Occipital lobe (tissue), 2 donors: ENCODE measurements around the gene RNF169. TPM values are rescaled to one million over a fixed set of nuclear protein-coding genes. Genes with fewer than 3 reads are reported as not detected.

ENCODE experiments used
- DNase-seq: peaks from one replicate; lab custom pipeline; 2025; lab: John Stamatoyannopoulos, UW
- total RNA-seq: library from RNA; depleted of rRNA; stranded (reverse); fragments of >200 nt; gene quantifications from one replicate; pipeline ENCODE4 v1.2.3, GENCODE V29; 2014

The RNF169 gene, protein sequence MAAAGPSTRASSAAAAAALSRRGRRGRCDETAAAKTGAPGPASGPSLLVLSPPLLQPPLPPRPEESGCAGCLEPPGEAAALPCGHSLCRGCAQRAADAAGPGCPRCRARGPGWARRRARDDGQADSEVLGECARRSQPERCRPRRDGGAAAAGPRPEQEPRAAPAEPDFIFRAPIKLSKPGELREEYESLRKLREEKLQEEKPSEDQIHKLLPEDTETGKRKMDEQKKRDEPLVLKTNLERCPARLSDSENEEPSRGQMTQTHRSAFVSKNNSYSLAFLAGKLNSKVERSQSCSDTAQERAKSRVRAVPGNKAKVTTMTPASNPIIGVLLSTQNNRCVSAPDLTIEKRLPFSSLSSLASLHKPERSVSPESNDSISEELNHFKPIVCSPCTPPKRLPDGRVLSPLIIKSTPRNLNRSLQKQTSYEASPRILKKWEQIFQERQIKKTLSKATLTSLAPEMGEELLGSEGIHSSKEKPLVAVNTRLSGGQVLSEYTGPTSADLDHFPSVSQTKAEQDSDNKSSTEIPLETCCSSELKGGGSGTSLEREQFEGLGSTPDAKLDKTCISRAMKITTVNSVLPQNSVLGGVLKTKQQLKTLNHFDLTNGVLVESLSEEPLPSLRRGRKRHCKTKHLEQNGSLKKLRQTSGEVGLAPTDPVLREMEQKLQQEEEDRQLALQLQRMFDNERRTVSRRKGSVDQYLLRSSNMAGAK
- 39.3 TPM for total RNA-seq

DNA sequence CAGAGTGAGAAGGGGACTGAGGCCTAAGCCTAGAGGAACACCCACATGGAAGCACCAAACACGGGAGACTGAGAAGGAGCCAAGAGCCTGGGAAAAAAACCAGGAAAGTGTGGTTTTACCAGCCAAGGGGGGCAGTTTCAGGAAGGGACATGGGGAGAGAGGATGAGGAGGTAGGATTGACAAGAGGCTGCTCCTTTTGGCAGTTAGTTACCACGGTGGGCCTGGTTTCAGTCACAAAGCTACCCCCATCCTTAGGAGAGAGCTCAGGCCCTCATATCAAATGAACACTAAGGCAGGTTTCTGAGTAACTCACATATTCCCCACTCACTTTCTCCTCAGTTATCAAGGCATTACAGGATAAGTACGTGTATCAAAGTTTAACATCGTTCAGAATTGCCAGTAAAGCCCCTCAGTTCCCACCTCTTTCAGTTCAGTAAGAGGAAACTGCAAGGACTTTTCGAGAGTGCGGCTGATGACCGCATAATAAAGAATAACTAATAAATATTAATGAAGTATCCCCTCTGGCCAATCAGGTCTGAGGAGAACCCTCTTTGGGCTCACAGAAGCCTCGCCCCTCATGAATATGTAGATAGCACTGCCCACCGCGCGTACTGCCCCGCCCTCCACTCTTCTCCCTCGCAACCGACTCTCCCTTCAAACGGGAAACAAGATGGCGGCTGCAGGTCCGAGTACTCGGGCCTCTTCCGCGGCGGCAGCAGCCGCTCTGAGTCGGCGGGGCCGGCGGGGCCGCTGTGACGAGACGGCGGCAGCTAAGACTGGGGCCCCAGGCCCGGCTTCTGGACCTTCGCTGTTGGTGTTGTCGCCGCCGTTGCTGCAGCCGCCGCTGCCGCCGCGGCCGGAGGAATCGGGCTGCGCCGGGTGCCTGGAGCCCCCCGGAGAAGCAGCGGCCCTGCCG is at the start of gene RNF169:
TSS of gene RNF169 (plus strand) at position 639 of the 916 bp plus-strand sequence. CDS start at position 671, 32 bp downstream.
- DNase-seq = peak; percentile 91

DNA sequence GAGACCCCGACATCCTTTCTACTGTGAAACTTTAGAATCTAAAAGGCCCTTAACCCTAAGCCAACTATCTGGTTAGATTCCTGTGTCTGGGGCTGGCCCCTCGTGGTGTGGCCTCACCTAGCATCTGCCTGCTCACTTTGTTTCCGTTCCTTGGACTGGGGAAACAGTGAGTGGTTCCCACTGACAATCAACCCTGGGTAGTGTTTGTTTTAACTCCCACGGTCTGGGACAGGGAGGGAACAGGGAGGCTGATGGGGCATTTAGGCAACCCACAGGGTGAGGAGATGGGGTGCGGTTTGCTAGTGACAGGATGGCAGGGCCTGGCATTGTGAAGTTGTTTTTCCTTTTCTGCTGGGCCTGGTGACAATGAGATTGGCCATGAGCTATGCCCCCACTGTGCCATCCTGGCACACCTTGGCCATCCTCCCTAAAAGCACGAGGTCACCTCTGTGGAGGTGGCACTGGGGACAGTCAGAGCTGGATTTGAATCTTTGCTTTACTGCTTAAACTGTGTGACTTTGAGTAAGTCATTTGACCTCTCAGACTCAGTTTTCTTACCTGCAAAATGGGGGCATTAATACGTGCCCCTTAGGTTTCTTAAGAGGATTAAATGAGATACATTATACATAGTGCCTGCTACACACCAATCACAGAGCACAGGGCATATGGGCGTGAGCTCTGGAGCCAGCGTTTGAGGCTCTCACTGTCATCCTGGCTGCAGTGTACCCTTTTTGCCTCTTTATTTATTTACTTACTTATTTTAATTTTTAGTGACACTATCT is 48.8 kb upstream of the RNF169 start:
- no peak for DNase-seq

DNA sequence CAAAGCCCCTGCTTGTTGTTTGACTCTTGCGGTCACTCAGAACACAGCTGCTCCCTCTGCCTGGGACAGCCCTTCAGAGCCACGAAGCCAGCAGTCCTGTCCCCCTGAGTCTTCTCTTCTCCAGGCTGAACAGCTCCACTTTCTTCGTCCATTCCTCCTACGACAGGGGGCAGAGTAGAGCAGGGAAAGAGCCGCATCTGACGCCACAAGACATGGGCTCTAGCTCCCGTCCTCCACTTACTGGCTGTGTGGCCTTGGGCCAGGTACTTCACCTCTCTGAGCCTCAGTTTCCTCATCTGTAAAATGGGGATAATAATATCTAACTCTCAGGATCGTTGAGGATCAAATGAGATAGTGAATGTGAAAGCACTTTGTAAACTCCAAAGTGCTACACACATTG is 47.3 kb upstream of the RNF169 start:
- no peak for DNase-seq

DNA sequence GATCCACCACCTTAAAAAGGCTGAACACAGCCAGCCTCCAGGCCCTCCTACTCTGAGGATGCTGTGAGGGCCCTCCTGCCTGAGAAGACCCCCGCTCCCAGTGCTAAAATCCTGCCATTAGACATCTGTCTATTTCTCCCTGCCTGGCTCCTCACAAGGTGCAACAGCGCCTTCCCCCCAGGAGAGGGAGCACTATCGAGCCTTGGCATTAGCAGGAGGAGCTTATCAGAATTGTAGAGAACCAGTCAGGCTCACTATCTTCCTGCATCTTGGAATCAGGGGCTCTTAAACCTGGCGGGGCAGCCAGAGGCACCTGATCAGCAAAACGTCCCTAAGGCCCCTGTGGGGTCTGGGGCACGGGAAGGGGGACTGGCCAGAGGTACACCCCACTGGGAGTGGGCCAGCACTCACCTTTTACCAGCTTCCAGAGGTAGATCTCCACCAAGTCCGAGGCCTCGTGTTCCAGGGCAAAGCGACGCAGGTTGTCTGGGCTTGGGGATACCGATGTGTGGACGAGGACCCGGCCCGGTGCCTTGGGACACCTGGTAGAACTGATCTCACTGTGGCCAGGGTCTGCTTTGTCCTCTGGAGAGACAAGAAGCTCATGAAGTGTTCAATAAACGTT is 46.2 kb upstream of the RNF169 start:
- no peak for DNase-seq

DNA sequence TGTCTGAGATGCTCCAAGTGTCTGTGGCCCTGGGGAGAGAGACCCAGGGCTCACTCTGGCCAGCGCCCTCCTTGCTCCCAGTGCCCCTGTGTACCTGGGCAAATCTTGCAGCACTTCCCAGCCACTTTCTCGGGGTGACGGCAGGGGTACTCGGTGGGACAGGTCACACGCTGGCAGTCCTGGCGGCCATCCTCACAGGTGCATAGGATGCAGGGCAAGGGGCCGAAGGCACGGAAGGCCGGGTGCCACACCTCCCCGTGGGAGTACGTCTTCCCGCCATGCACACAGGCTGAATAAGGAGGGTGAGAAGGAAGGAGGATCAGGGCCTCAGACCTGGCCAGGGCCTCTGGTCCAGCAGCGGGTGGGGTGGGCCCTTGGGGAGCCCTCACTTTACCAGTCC is 45.4 kb upstream of the RNF169 start:
- DNase-seq = no peak

DNA sequence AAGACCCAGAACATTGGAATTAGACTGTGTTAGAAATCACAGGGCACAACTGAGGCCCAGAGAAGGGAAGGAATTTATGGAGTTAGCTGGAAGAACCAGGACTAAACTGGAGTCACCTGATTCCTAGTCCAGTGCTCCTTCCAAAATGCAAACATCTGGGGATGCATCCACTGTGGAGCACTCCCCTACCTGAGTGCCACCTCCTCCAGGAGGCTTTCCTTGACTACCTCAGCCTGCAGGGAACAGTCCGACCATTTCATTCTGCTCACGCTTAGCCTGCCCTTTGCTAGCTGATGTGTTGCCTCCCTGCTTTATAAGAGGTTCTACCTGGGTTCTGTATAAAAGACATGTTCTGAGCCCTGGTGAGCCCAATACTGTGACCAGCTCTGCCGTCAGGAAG is 41.5 kb upstream of the RNF169 start:
- DNase-seq = no peak

DNA sequence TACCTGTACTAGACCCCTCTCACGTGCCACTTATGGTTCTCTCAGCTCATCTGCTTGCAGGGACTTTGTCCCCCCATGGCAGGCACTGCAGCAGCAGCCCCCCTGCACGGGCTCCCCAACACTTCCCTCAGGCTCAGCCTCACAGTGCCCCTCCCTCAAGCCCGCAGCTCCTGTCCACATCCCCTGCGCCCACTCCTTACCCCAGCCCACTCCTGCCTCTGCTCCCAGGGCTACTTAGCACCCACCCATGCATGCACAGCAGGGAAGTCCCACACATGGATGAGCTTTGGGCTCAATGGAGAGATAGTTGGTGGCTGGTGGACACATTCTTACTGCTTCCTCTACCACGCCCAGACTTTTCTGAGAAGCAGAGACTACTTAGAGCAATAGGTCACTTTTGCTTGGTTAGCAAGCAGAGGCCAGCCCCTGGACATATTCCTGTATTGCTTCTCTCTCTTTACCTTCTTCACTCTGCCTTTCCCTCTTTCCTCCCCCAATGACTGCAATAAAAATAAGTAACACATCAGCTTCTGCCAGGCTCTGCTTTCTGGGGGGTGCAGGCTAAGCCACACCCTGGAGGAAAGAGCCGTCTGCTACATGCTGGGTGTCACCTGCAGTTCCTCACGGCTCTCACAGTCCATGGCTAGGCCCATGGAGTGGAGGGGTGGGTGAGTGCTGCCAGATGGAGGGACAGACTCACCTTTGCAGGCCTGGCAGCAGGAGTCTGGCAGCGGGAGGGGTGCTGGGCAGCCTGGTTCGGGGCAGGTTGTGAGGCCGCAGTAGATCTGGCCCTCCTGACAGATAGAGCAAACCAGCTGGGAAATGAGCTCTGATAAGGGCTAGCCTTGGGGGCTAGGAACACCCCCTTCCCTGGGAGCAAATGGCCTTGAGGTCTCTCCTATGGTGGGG is 40.8 kb upstream of the RNF169 start:
- no peak for DNase-seq

DNA sequence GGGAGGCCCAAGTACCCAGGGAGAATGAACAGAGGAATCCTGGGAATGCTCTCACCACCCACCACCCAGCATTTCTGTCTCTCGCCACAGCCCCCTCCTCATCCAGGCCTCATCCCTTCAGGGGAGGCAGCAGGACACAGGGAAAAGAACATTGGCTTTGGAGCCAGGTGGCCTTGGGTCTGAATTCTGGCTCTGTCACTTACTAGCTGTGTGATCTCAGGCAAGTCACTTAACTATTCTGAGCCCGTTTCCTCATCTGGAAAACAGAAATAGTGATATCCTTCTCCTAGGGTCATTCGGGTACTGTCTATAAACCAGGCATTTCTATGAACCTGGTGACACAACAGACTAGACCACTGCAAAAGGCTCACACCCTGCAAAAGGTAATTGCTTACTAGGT is 39.5 kb upstream of the RNF169 start:
- DNase-seq = no peak

DNA sequence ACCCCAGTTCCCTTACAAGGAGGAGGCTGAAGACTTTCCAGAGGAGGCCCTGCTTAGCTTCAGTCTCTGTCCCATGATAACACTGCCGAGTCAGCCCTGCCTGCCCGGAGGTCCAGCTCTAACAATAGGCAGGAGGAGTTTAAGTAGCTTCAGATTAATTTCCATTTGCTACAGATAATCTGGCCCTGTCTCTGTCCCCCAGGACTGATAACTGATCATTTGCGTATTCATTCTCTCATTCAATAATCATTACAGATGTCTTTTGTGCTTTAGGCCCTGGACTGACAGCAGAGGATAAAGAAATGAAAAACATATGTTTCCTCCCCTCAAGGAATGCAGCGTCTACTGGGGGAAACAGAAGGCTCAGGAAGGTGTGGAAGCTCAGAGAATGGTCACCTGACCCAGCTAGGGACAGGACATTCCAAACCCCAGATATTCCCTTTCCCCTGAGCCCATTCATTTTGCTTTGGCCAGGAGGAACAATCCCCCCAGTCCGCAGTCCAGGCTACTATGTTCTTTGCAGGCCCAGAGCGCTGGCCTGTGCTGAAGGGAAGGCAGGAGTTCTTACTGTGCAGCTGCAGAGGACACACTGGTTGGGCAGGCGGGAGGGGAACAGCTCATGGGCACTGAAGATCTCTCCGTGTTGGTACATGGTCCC is 38.2 kb upstream of the RNF169 start:
- DNase-seq = no peak

DNA sequence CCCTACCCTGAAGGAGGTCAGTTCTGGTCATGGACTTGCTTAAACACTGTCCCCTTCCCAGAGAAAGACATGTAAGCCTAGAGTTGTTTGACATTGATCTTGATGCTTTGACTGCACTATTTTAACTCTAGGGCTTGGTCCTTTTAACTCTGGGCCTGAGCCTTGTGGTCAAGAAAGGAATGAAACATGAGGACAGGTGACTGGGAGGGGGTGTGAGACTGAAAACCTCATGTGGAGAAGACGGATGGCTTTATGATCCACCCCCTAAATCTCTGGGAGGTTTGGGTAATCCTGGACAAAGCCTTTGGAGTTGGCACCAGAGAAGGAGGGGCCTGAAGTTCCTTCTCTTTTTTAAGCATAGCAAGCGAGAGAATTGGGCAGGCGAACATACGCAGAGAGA is 35.0 kb upstream of the RNF169 start:
- no peak for DNase-seq

DNA sequence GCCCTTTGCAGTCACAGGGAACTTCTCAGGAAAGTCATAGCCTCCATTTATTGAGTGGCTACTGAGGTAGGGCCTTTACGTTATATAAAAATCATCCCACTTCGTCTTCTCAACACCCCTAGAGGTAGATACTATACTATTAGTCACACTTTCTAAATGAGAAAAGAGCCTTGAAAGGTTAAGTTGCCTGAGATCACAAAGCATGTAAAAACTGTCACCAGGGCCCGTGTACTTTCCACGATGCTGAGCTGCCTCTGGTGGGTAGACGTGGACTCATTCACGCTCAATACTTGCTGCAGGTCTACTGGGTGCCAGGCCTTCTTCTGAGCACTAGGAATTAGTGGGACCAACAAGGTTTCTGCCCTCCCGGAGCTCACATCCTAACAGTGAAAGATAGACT is 33.7 kb upstream of the RNF169 start:
- no peak for DNase-seq

DNA sequence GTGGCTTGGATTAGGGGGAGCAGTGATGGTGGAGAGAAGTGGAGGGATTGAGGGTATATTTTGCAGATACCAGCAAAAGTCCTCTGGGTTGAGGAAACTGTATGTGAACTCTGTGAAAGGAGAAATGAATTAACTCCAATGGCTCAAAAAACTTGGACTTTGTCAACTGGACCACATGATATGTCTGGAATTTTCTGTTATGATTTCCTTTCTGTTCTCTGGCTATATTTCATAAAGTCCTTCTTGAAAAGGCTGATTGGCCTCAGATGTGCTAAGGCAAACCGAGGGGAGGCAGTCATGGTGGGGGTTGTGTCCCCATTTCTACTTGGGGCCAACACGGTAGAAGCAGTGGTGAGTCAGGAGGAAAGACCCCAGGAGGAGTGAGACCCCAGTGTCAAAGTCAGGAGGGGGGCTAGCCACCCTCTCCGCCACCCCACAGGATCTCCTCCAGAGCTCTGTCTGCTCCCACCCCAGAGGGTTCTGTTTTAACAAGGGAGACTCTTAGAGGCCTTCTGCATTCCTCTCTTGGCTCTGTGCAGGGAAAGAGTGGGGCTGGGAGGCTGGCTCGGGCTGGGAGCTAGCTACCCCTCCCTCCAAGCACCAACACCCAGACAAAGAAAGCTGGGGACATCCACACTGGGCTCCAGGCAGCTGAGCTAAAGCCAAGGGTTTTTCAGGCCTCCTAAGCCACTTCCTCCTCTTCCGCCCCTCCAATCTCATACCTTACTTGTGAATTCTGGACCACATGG is 31.3 kb upstream of the RNF169 start:
- no peak for DNase-seq

DNA sequence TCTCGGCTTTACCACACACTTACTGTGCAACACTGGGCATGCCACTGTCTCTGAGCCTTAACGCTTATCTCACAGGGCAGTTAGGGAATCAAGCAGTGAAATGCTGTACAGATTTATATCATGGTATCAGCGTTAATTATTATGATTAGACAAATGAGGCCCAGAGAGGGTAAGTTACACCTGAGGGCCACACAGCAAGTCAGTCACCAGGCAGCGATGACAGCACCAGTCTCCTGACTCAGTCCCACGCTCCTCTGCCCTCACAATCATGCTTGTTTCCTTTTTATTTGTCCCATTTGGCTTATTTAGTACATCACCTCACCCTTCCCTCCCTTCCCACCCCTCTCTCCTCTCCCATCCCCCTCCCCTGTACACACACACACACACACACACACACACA is 29.6 kb upstream of the RNF169 start:
- DNase-seq = no peak

DNA sequence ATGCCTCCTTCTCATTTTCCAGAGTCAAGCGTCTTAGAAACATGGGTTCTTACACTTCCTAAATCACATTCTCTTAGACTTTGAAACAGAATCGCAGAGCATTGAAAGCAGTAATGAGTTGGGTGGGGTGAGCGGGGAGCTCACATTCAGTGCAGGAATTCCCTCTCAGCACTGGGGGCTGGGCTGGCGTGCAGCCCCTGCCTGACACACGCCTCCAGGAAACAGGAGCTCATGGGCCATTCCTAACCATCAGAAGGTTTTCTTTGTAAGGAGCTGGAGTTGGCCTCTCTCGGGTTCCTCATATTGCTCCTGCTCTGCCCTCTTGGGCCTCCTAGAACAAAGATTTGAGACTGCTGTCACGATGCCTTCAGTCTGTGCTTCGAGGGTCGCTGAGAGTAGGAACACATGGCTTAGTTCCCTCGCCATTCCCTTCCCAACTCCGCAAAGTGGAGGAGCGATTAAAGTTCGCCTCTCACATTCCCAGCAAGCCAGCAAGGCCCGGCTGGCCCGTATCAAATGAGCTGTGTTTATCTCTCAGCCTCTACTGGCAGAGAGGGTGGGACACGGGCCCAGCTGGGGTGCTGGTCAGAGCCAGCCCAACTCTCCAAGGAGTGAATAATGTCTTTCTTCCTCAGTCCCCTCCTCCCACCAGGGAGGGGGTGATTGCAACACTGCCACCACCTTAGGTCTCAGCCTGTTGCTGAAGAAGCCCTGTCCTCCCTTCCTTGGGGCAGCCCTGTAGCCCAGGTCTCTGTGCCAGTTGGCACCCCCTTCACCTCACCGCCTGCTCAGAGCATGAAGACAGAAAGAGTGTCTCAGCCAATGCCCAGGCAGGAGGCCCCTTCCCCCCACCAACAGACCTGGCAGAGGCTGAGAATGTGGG is 27.8 kb upstream of the RNF169 start:
- DNase-seq = peak; percentile 37

DNA sequence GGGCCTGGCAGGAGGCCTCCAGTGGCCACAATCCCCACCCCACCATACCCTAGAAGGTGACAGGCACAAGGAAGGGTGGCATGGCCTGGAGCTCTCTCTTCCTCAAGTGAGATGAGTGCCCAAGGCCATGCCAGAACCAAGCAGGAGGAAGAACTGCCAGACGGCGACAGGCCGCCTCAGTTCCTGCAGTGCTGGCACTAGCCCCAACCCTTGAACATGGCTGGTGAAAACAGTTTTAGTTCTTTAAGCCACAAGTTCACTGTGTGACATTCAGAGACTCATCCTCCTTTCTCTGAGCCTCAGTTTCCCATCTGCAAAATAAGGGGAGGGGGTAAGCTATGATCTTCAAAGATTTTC is 27.2 kb upstream of the RNF169 start:
- no peak for DNase-seq

DNA sequence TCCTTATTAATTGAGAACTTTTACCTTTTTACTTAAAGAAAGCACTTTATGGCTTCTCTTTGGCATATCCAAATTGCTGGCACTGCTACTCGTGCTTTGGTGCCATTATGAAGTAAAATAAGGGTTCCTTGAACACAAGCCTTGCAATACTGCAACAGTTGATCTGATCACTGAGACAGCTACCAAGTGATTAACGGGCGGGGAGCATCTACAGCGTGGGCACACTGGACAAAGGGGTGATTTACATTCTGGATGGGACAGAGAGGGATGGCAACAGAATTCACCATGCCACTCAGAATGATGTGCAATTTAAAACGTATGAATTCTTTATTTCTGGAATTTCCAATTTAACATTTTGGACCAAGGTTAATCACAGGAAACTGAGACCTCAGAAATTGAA is 25.1 kb upstream of the RNF169 start:
- DNase-seq = no peak

DNA sequence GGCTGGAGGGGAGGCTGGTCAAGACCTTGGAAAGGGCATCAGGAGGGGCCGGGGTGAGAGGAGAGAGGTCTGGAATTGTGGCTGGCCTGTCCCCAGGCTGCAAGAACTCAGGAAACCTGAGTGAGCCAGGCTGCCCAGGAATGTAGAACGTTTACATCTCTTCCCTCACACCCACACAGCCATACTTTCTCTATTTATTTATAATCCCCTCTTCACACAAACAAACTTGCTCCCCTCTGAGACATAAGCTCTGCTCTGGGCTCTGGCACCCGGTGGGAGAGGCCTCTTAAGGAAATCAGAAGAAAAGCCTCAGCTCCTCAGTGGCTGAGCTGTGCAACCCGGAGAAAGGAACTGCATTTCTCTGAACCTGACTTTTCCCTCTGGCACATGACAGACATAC is 22.9 kb upstream of the RNF169 start:
- no peak for DNase-seq
